H9 (cell line): ENCODE measurements around the gene FAM228A. TPM values are rescaled to one million over a fixed set of nuclear protein-coding genes. Genes with fewer than 3 reads are reported as not detected.

Experiments
- DNase-seq: peaks from one replicate; pipeline ENCODE4 v3.0.0-alpha.2; 2017
- H2AFZ ChIP-seq: one replicate; pipeline ENCODE4 v1.6.1; 2013; ENCODE audit warnings: mild to moderate bottlenecking, low read length, control low read depth, moderate library complexity
- H2AK5ac ChIP-seq: 2 replicates; pipeline ENCODE4 v1.6.1; 2013; ENCODE audit warnings: low read length, control low read depth, mixed read lengths; ENCODE audit not compliant: insufficient read length
- H2BK120ac ChIP-seq: one replicate; pipeline ENCODE4 v1.6.1; 2013; ENCODE audit warnings: low read depth, mild to moderate bottlenecking, low read length, control low read depth, inconsistent platforms; ENCODE audit not compliant: poor library complexity, severe bottlenecking
- H2BK12ac ChIP-seq: 2 replicates; pipeline ENCODE4 v1.6.1; 2013; ENCODE audit warnings: low read length, control low read depth, mixed read lengths, low read depth; ENCODE audit not compliant: insufficient read length
- H2BK15ac ChIP-seq: 2 replicates; pipeline ENCODE4 v1.6.1; 2013; ENCODE audit warnings: low read depth, low read length, control low read depth
- H2BK20ac ChIP-seq: one replicate; pipeline ENCODE4 v1.6.1; 2013; ENCODE audit warnings: low read depth, mild to moderate bottlenecking, low read length, control low read depth, inconsistent platforms; ENCODE audit not compliant: poor library complexity, severe bottlenecking
- H2BK5ac ChIP-seq: 2 replicates; pipeline ENCODE4 v1.6.1; 2013; ENCODE audit warnings: low read length, control low read depth, mixed read lengths; ENCODE audit not compliant: insufficient read length
- H3K14ac ChIP-seq: 2 replicates; pipeline ENCODE4 v1.6.1; 2013; ENCODE audit warnings: low read length, control low read depth; ENCODE audit not compliant: insufficient read depth
- H3K18ac ChIP-seq: 2 replicates; pipeline ENCODE4 v1.6.1; 2013; ENCODE audit warnings: low read depth, mild to moderate bottlenecking, mixed read lengths, low read length, control low read depth; ENCODE audit not compliant: insufficient read length
- H3K23ac ChIP-seq: 2 replicates; pipeline ENCODE4 v1.6.1; 2013; ENCODE audit warnings: low read length, control low read depth, mixed read lengths, low read depth; ENCODE audit not compliant: insufficient read length
- H3K23me2 ChIP-seq: 2 replicates; pipeline ENCODE4 v1.6.1; 2013; ENCODE audit warnings: low read depth, mild to moderate bottlenecking, mixed read lengths, low read length, control low read depth; ENCODE audit not compliant: insufficient read length, poor library complexity, severe bottlenecking
- H3K27ac ChIP-seq: 2 replicates; pipeline ENCODE4 v1.5.1; 2013; ENCODE audit warnings: low read length, control low read depth, mixed read lengths, low read depth; ENCODE audit not compliant: insufficient read length
- H3K27me3 ChIP-seq: 2 replicates; pipeline ENCODE4 v1.6.1; 2013; ENCODE audit warnings: low read length, control low read depth, inconsistent platforms; ENCODE audit not compliant: insufficient read depth
- H3K4ac ChIP-seq: 2 replicates; pipeline ENCODE4 v1.6.1; 2013; ENCODE audit warnings: low read depth, mild to moderate bottlenecking, control low read depth, inconsistent platforms, low read length, moderate library complexity
- H3K4me1 ChIP-seq: 2 replicates; pipeline ENCODE4 v1.6.1; 2013; ENCODE audit warnings: low read length, control low read depth, inconsistent platforms; ENCODE audit not compliant: insufficient read depth
- H3K4me2 ChIP-seq: 2 replicates; pipeline ENCODE4 v1.6.1; 2013; ENCODE audit warnings: low read length, control low read depth, mixed read lengths; ENCODE audit not compliant: insufficient read length, insufficient read depth
- H3K56ac ChIP-seq: 2 replicates; pipeline ENCODE4 v1.6.1; 2013; ENCODE audit warnings: low read depth, mild to moderate bottlenecking, mixed read lengths, low read length, control low read depth; ENCODE audit not compliant: insufficient read length
- H3K79me1 ChIP-seq: 2 replicates; pipeline ENCODE4 v1.6.1; 2013; ENCODE audit warnings: low read depth, mild to moderate bottlenecking, moderate library complexity, low read length, control low read depth, inconsistent platforms; ENCODE audit not compliant: insufficient read depth, poor library complexity, severe bottlenecking
- H3K79me2 ChIP-seq: 2 replicates; pipeline ENCODE4 v1.6.1; 2013; ENCODE audit warnings: low read length, control low read depth, inconsistent platforms; ENCODE audit not compliant: insufficient read depth
- H3K9ac ChIP-seq: 2 replicates; pipeline ENCODE4 v1.6.1; 2013; ENCODE audit warnings: low read length, control low read depth, mixed read lengths; ENCODE audit not compliant: insufficient read length; ENCODE audit errors: extremely low read depth
- H3K9me3 ChIP-seq: one replicate; pipeline ENCODE4 v1.6.1; 2013; ENCODE audit warnings: low read depth, low read length, inconsistent platforms; ENCODE audit not compliant: control insufficient read depth
- H3T11ph ChIP-seq: one replicate; pipeline ENCODE4 v1.6.1; 2013; ENCODE audit warnings: mild to moderate bottlenecking, low read length, control low read depth, inconsistent platforms
- H4K20me1 ChIP-seq: one replicate; pipeline ENCODE4 v1.6.1; 2013; ENCODE audit not compliant: control insufficient read depth, insufficient read length, insufficient read depth
- H4K5ac ChIP-seq: 2 replicates; pipeline ENCODE4 v1.6.1; 2013; ENCODE audit warnings: low read depth, mild to moderate bottlenecking, mixed read lengths, low read length, control low read depth; ENCODE audit not compliant: insufficient read length
- H4K8ac ChIP-seq: replicated peaks from 2 replicates; pipeline ENCODE4 v1.6.1; 2013; ENCODE audit warnings: low read length, control low read depth, mixed read lengths, low read depth; ENCODE audit not compliant: insufficient read length
- H4K91ac ChIP-seq: 2 replicates; pipeline ENCODE4 v1.6.1; 2013; ENCODE audit warnings: low read depth, mild to moderate bottlenecking, moderate library complexity, mixed read lengths, low read length, control low read depth; ENCODE audit not compliant: insufficient read length
- H3K27ac Mint-ChIP-seq, 3 experiments: 2 replicates in 2 of 3; 3 replicates in 1 of 3; pipeline ENCODE4 v1.8.0; 2020 to 2021; ENCODE audit warnings: mixed read lengths in 3 of 3, mild to moderate bottlenecking in 1 of 3, moderate library complexity in 1 of 3
- H3K27me3 Mint-ChIP-seq: 2 replicates; pipeline ENCODE4 v1.8.0; 2021; ENCODE audit warnings: low read depth, mild to moderate bottlenecking, moderate library complexity, mixed read lengths
- H3K36me3 Mint-ChIP-seq, 3 experiments: 2 replicates in 2 of 3; 3 replicates in 1 of 3; pipeline ENCODE4 v1.8.0; 2020 to 2021; ENCODE audit warnings: low read depth in 3 of 3, mixed read lengths in 3 of 3; ENCODE audit not compliant: insufficient read depth in 1 of 3
- H3K4me1 Mint-ChIP-seq, 2 experiments: 2 replicates each; pipeline ENCODE4 v1.8.0; 2020; ENCODE audit warnings: mixed read lengths in 2 of 2
- H3K4me3 Mint-ChIP-seq, 2 experiments: 2 replicates in 1 of 2; 3 replicates in 1 of 2; pipeline ENCODE4 v1.8.0; 2020 to 2021; ENCODE audit warnings: mild to moderate bottlenecking in 2 of 2, mixed read lengths in 2 of 2, moderate library complexity in 1 of 2
- H3K9me3 Mint-ChIP-seq, 2 experiments: 2 replicates in 1 of 2; 3 replicates in 1 of 2; pipeline ENCODE4 v1.8.0; 2020; ENCODE audit warnings: mild to moderate bottlenecking in 2 of 2, mixed read lengths in 2 of 2, moderate library complexity in 1 of 2
- CTCF ChIP-seq: fragments of 200-600 bp; sonication (generic); conservative IDR thresholded peaks from 3 replicates; pipeline ENCODE4 v1.8.0; 2021; ENCODE audit warnings: antibody characterized with exemption, mild to moderate bottlenecking
- WGBS: extraction: QIAGEN DNeasy Blood & Tissue Kit; methylation state at CpG from one replicate; pipeline ENCODE4 v1.1.7; 2013; ENCODE audit warnings: missing lambda C conversion rate, low lambda C conversion rate, mixed read lengths; ENCODE audit not compliant: insufficient read length; ENCODE audit errors: extremely low coverage; 5-methylcytosine and 5-hydroxymethylcytosine counted together
- total RNA-seq: library from RNA; stranded (reverse); gene quantifications from 2 replicates; pipeline ENCODE4 v1.2.1, GENCODE V29; 2021

FAM228A gene
- total RNA-seq, 1 experiment from 2014 or later: not detected

GRCh38 chr2:24163186-24163585 lies 11.7 kb upstream of the FAM228A start:
- Histone ChIP-seq H3K14ac (no peak overlapping the region), H2BK15ac (no peak overlapping the region), H3K4ac (no peak overlapping the region), H2BK20ac (no peak overlapping the region), H3K27me3 (no peaks in the 10 kb centered on the region; the same call in 1 of the 2 replicates), H3K18ac (no peak overlapping the region), H3K23ac (no peak overlapping the region), H4K5ac (no peak overlapping the region), H2BK5ac (no peak overlapping the region), H3K4me2 (no peak overlapping the region), H3K23me2 (no peaks in the 10 kb centered on the region), H4K91ac (no peak overlapping the region), H2BK12ac (no peak overlapping the region), H3K27ac (no peak overlapping the region), H3K9ac (no peak overlapping the region), H4K20me1 (no peaks in the 10 kb centered on the region), H3K79me1 (no peaks in the 10 kb centered on the region), H3K9me3 (no peaks in the 10 kb centered on the region), H2BK120ac (no peak overlapping the region), H3K56ac (no peak overlapping the region), H4K8ac (no peak overlapping the region), H2AK5ac (no peak overlapping the region), H2AFZ (no peak overlapping the region), H3K79me2 (no peaks in the 10 kb centered on the region), H3K4me1 (no peaks in the 10 kb centered on the region), H3T11ph (no peak overlapping the region)
- peaks cover 7 to 12% of the 10 kb centered on the region in 2 experiments for H3K4me1 Mint-ChIP-seq
- peaks cover 8 to 14% of the 10 kb centered on the region in 2 experiments; a peak in 4 of 5 replicates for H3K9me3 Mint-ChIP-seq
- no peaks in the 10 kb centered on the region; the same call in 1 of the 2 replicates for H3K27me3 Mint-ChIP-seq
- peaks cover 0 to 5% (median 0%) of the 10 kb centered on the region in 3 experiments; a peak in 3 of 7 replicates for H3K36me3 Mint-ChIP-seq
- H3K4me3 Mint-ChIP-seq: no peak overlapping the region
- H3K27ac Mint-ChIP-seq: no peak overlapping the region
- DNase-seq: no peak
- TF ChIP-seq CTCF: no peak
- no CpG with 5 or more reads among the region's 3 CpGs for WGBS
